HG02852 (cell line): Measurements from ENCODE around the gene CNOT8.
"Not testable (repeated sequence)": the region's sequence is repeated elsewhere in the genome, so short reads cannot be mapped to it uniquely, and the experiment has no call there.

Experiments
- ATAC-seq: cut with Tn5 transposase; IDR thresholded peaks from one replicate; pipeline ENCODE4 v1.9.1; 2021; ENCODE audit warnings: mild to moderate bottlenecking, moderate library complexity; ENCODE audit not compliant: unreplicated experiment

The CNOT8 gene

GRCh38 chr5:154905601-154906000 lies 47.2 kb downstream of the CNOT8 start:
- ATAC-seq: not testable (repeated sequence)

- ATAC-seq: no peak
Observed at GRCh38 chr5:154916874-154917273, 58.4 kb downstream of the CNOT8 start.

GRCh38 chr5:154917757-154918156 lies 59.3 kb downstream of the CNOT8 start:
- no peak for ATAC-seq

- ATAC-seq: no peak
Observed at GRCh38 chr5:154923441-154924430, 65.3 kb downstream of the CNOT8 start.
